CD14-positive monocyte (primary cell): ENCODE measurements around the gene DPPA2. TPM values are rescaled to one million over a fixed set of nuclear protein-coding genes. Genes with fewer than 3 reads are reported as not detected.
A peak's percentile ranks its signal among the peaks of the same experiment; 100 is the strongest.

Experiments
- DNase-seq, 3 donors: peaks; one replicate each; pipeline ENCODE4 v3.0.0-alpha.2; 2011 to 2022
- H2AFZ ChIP-seq: 2 replicates; pipeline ENCODE4 v1.6.0; 2012; ENCODE audit warnings: mild to moderate bottlenecking, low read depth, low read length, inconsistent platforms; ENCODE audit not compliant: insufficient read depth, poor library complexity, severe bottlenecking
- H3K27ac ChIP-seq, 2 donors: 1 replicate in 1 of 2; 2 replicates in 1 of 2; pipeline ENCODE4 v1.5.1; 2012 to 2013; ENCODE audit warnings: low read length in 2 of 2, control low read depth in 1 of 2, inconsistent platforms in 1 of 2, low read depth in 1 of 2, mild to moderate bottlenecking in 1 of 2
- H3K27me3 ChIP-seq, 2 donors: one replicate each; pipeline versions ENCODE4 v1.6.0 to v1.6.1; 2011 to 2013; ENCODE audit warnings: low read length in 2 of 2; ENCODE audit not compliant: control insufficient read depth in 2 of 2, insufficient read depth in 2 of 2
- H3K36me3 ChIP-seq, 2 donors: replicated peaks in 1 of 2; 1 replicate in 1 of 2; 2 replicates in 1 of 2; pipeline versions ENCODE4 v1.5.1 to v1.6.1; 2012 to 2013; ENCODE audit warnings: low read length in 2 of 2, control low read depth in 1 of 2, inconsistent platforms in 1 of 2, mild to moderate bottlenecking in 1 of 2; ENCODE audit not compliant: insufficient read depth in 2 of 2, control insufficient read depth in 1 of 2
- H3K4me1 ChIP-seq, 2 donors: 1 replicate in 1 of 2; 2 replicates in 1 of 2; pipeline versions ENCODE4 v1.5.1 to v1.6.1; 2012 to 2013; ENCODE audit warnings: low read length in 2 of 2, control low read depth in 1 of 2, inconsistent platforms in 1 of 2, mild to moderate bottlenecking in 1 of 2, moderate library complexity in 1 of 2; ENCODE audit not compliant: insufficient read depth in 2 of 2, control insufficient read depth in 1 of 2
- H3K4me2 ChIP-seq: replicated peaks from 2 replicates; pipeline ENCODE3; 2012; ENCODE audit warnings: low read length, moderate library complexity, mild to moderate bottlenecking; ENCODE audit not compliant: poor library complexity, severe bottlenecking; ENCODE audit errors: extremely low read depth
- H3K4me3 ChIP-seq, 3 experiments: fragments of 200-600 bp in 1 of 3; sonication (generic) in 1 of 3; replicated peaks in 1 of 3; 1 replicate in 2 of 3; 2 replicates in 1 of 3; pipeline ENCODE4 v1.5.1; 2011 to 2013; ENCODE audit warnings: low read length in 3 of 3, mild to moderate bottlenecking in 3 of 3, control low read depth in 2 of 3, low read depth in 2 of 3, inconsistent platforms in 1 of 3, moderate library complexity in 1 of 3
- H3K79me2 ChIP-seq: 2 replicates; pipeline ENCODE4 v1.6.0; 2012; ENCODE audit warnings: mild to moderate bottlenecking, control low read depth, inconsistent platforms, low read length, moderate library complexity; ENCODE audit not compliant: insufficient read depth
- H3K9ac ChIP-seq: 2 replicates; pipeline ENCODE4 v1.6.0; 2017; ENCODE audit warnings: low read length, mild to moderate bottlenecking; ENCODE audit not compliant: insufficient read depth, poor library complexity, severe bottlenecking
- H3K9me3 ChIP-seq, 2 donors: replicated peaks in 1 of 2; 1 replicate in 1 of 2; 2 replicates in 1 of 2; pipeline versions ENCODE4 v1.5.1 to v1.6.1; 2012 to 2013; ENCODE audit warnings: low read length in 2 of 2, control low read depth in 1 of 2; ENCODE audit not compliant: control insufficient read depth in 1 of 2, insufficient read depth in 1 of 2
- H4K20me1 ChIP-seq: 2 replicates; pipeline ENCODE4 v1.6.0; 2012; ENCODE audit warnings: mild to moderate bottlenecking, low read length, control low read depth, moderate library complexity; ENCODE audit not compliant: insufficient read depth
- H3K27ac Mint-ChIP-seq, 7 donors: one replicate each; pipeline ENCODE4 v1.8.0; 2020; ENCODE audit warnings: mild to moderate bottlenecking in 7 of 7, mixed read lengths in 7 of 7, moderate library complexity in 6 of 7, inconsistent platforms in 2 of 7
- H3K27me3 Mint-ChIP-seq, 3 donors: one replicate each; pipeline ENCODE4 v1.8.0; 2021 to 2022; ENCODE audit warnings: low read depth in 3 of 3, mild to moderate bottlenecking in 3 of 3, mixed read lengths in 3 of 3, moderate library complexity in 3 of 3, inconsistent platforms in 1 of 3
- H3K36me3 Mint-ChIP-seq, 2 donors: one replicate each; pipeline ENCODE4 v1.8.0; 2020; ENCODE audit warnings: mixed read lengths in 2 of 2, inconsistent platforms in 1 of 2, mild to moderate bottlenecking in 1 of 2
- H3K4me1 Mint-ChIP-seq: one replicate; pipeline ENCODE4 v1.8.0; 2020; ENCODE audit warnings: mild to moderate bottlenecking, mixed read lengths
- H3K4me3 Mint-ChIP-seq, 2 donors: one replicate each; pipeline ENCODE4 v1.8.0; 2020; ENCODE audit warnings: mild to moderate bottlenecking in 2 of 2, mixed read lengths in 2 of 2, moderate library complexity in 1 of 2
- H3K9me3 Mint-ChIP-seq, 7 donors: one replicate each; pipeline ENCODE4 v1.8.0; 2020 to 2022; ENCODE audit warnings: mixed read lengths in 7 of 7, mild to moderate bottlenecking in 6 of 7, moderate library complexity in 6 of 7, inconsistent platforms in 2 of 7
- WGBS: methylation state at CpG from one replicate; pipeline ENCODE4 v1.1.5; 2013; ENCODE audit warnings: missing lambda C conversion rate; ENCODE audit not compliant: insufficient coverage; 5-methylcytosine and 5-hydroxymethylcytosine counted together
- intact Hi-C, 2 donors: fragments of 100-400 bp; cut with micrococcal nuclease; formaldehyde crosslinking; loops; one replicate each; pipeline versions ENCODE4 v1.15.0 to v1.15.1; 2023
- polyA plus RNA-seq, 3 donors: library from polyadenylated mRNA; depleted of rRNA in 1 of 3; unstranded in 2 of 3; stranded (reverse) in 1 of 3; fragments of 300-500 nt in 2 of 3; fragments of >200 nt in 1 of 3; fragmentation: Illumina TruSeq in 2 of 3; gene quantifications; 1 replicate in 2 of 3; 2 replicates in 1 of 3; pipeline ENCODE4 v1.2.3, GENCODE V29; 2012 to 2021
- TF ChIP-seq, protein P1 (sequence below): fragments of 200-600 bp; IDR thresholded peaks from one replicate; pipeline ENCODE4 v1.8.0; 2022; ENCODE audit warnings: antibody characterized with exemption, mild to moderate bottlenecking

DPPA2 gene
- polyA plus RNA-seq, 3 donors, result not detected

- WGBS, result 23% methylated on average over 6 of the region's 9 CpGs
- H3K4me3 Mint-ChIP-seq, result no peak overlapping the region
- no peaks in the 10 kb centered on the region for H3K4me1 ChIP-seq
- H3K36me3 Mint-ChIP-seq, result no peaks in the 10 kb centered on the region
- H3K36me3 ChIP-seq, result no peaks in the 10 kb centered on the region
- peaks cover 3% of the 10 kb centered on the region for H3K4me1 Mint-ChIP-seq
- H3K27me3 Mint-ChIP-seq, result peaks cover 0 to 5% (median 2%) of the 10 kb centered on the region in 3 donors
- no peak for DNase-seq
- no peak overlapping the region for H3K9ac ChIP-seq
- H3K9me3 Mint-ChIP-seq, result peaks cover 0 to 2% (median 0%) of the 10 kb centered on the region in 7 donors
- TF ChIP-seq, protein P1, sequence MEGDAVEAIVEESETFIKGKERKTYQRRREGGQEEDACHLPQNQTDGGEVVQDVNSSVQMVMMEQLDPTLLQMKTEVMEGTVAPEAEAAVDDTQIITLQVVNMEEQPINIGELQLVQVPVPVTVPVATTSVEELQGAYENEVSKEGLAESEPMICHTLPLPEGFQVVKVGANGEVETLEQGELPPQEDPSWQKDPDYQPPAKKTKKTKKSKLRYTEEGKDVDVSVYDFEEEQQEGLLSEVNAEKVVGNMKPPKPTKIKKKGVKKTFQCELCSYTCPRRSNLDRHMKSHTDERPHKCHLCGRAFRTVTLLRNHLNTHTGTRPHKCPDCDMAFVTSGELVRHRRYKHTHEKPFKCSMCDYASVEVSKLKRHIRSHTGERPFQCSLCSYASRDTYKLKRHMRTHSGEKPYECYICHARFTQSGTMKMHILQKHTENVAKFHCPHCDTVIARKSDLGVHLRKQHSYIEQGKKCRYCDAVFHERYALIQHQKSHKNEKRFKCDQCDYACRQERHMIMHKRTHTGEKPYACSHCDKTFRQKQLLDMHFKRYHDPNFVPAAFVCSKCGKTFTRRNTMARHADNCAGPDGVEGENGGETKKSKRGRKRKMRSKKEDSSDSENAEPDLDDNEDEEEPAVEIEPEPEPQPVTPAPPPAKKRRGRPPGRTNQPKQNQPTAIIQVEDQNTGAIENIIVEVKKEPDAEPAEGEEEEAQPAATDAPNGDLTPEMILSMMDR, result peak; percentile 31
- no peaks in the 10 kb centered on the region for H4K20me1 ChIP-seq
- H3K4me2 ChIP-seq, result no peak overlapping the region
- H3K27ac ChIP-seq, result no peak overlapping the region
- intact Hi-C loops, result no loop called here
- no peak overlapping the region for H3K4me3 ChIP-seq
- H3K79me2 ChIP-seq, result no peaks in the 10 kb centered on the region
- no peaks in the 10 kb centered on the region for H3K9me3 ChIP-seq
- peak overlapping the region; percentile 41 for H2AFZ ChIP-seq
- H3K27ac Mint-ChIP-seq, result no peak overlapping the region
- no peaks in the 10 kb centered on the region for H3K27me3 ChIP-seq
Observed at GRCh38 chr3:109275702-109276293, 40.5 kb downstream of the DPPA2 start.

DNA sequence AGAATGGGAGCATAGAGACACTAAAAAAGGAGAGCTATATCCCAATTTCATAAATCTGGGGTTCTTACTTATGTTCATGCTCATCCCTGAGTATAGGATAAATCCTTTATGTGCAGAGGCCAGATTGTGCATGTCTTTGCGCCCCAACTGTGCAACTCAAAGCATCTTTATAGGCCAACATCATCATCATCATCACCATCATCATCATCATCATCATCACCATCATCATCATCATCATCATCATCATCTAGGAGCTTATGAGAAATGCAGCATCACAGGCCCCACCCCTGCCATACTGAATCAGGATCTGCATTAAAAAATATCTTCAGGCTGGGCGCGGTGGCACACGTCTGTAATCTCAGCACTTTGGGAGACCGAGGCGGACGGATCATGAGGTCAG, 45.5 kb downstream of the DPPA2 start:
- H2AFZ ChIP-seq, result no peak overlapping the region
- intact Hi-C loops, result no loop called here
- TF ChIP-seq, protein P1, result no peak

More for the DNA sequence above, 45.5 kb downstream of the DPPA2 start:
- Mint-ChIP-seq H3K27me3 (peaks cover 0 to 3% (median 2%) of the 10 kb centered on the region in 3 donors), H3K27ac (peak overlapping the region in 1 of 7 donors; percentile 2), H3K36me3 (no peaks in the 10 kb centered on the region), H3K4me3 (no peak overlapping the region), H3K4me1 (peaks cover 10% of the 10 kb centered on the region), H3K9me3 (peaks cover 0 to 2% (median 0%) of the 10 kb centered on the region in 7 donors)
- Histone ChIP-seq H3K9ac (no peak overlapping the region), H3K9me3 (no peaks in the 10 kb centered on the region), H3K27ac (no peak overlapping the region), H4K20me1 (no peaks in the 10 kb centered on the region), H3K4me3 (no peak overlapping the region), H3K4me1 (no peaks in the 10 kb centered on the region), H3K79me2 (no peaks in the 10 kb centered on the region), H3K36me3 (no peaks in the 10 kb centered on the region), H3K27me3 (no peaks in the 10 kb centered on the region), H3K4me2 (no peak overlapping the region)
- DNase-seq, result no peak
- 93% methylated on average over 2 of the region's 7 CpGs for WGBS
